ENCODE results near the gene ATP5F1C. TPM values are rescaled to one million over a fixed set of nuclear protein-coding genes. Genes with fewer than 3 reads are reported as not detected.

ATP5F1C gene
- total and polyA plus RNA-seq, 4 donors: 133 to 262 (median 205) TPM

DNA sequence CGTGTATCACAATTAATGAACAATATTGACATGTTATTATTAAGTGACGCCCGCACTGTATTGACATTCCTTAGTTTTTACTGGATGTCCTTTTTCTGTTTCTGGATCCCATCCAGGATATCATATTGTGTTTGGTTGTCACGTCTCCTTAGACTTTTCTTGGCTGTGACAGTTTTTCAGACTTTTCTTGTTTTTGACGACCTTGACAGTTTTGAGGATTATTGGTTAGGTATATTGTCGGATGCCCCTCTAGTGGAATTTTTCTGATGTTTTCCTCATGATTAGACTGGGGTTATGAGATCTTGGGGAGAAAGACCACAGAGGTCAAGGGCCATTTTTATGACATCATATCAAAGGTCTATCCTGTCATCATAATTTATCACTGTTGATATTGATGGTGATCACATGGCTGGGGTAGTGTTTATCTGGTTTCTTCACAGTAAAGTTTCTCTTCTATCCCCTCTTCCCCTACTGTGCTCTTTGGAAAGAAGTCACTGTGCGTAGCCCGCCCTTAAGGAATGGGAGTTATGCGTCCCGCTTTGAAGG lies 41.4 kb downstream of the ATP5F1C start:
- Histone ChIP-seq H3K36me3 (ENCODE audit: control insufficient read depth in 4 of 4, insufficient read depth in 3 of 4, low read depth in 1 of 4, low read length in 3 of 4) (peaks cover 0 to 18% (median 13%) of the 10 kb centered on the region in 4 donors), H3K4me1 (ENCODE audit: control insufficient read depth in 4 of 4, insufficient read depth in 4 of 4, low read length in 3 of 4) (no peaks in the 10 kb centered on the region), H3K4me3 (ENCODE audit: low read depth in 1 of 3, low read length in 3 of 3) (no peak overlapping the region), H3K9ac (ENCODE audit: low read depth in 1 of 2, low read length in 2 of 2) (no peak overlapping the region), H3K27me3 (ENCODE audit: control insufficient read depth in 4 of 4, insufficient read depth in 4 of 4, low read length in 3 of 4) (no peaks in the 10 kb centered on the region), H3K9me3 (ENCODE audit: control insufficient read depth in 4 of 4, low read length in 3 of 4) (no peaks in the 10 kb centered on the region), H3K27ac (ENCODE audit: low read depth in 1 of 2, low read length in 2 of 2) (no peak overlapping the region)
- no peak for DNase-seq (ENCODE audit: low spot score)
- TF ChIP-seq ATF3 (IDR thresholded peaks at IDR 0.05): no peak
- no peak for TF ChIP-seq SP1 (IDR thresholded peaks at IDR 0.05)
- TF ChIP-seq HNF4G (IDR thresholded peaks at IDR 0.05): no peak
- no peak for TF ChIP-seq TAF1 (conservative IDR thresholded peaks at IDR 0.05)
- TF ChIP-seq, protein P1, sequence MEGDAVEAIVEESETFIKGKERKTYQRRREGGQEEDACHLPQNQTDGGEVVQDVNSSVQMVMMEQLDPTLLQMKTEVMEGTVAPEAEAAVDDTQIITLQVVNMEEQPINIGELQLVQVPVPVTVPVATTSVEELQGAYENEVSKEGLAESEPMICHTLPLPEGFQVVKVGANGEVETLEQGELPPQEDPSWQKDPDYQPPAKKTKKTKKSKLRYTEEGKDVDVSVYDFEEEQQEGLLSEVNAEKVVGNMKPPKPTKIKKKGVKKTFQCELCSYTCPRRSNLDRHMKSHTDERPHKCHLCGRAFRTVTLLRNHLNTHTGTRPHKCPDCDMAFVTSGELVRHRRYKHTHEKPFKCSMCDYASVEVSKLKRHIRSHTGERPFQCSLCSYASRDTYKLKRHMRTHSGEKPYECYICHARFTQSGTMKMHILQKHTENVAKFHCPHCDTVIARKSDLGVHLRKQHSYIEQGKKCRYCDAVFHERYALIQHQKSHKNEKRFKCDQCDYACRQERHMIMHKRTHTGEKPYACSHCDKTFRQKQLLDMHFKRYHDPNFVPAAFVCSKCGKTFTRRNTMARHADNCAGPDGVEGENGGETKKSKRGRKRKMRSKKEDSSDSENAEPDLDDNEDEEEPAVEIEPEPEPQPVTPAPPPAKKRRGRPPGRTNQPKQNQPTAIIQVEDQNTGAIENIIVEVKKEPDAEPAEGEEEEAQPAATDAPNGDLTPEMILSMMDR (IDR thresholded peaks at IDR 0.05; ENCODE audit: low read depth, low read length, missing input control): no peak
- no peak for TF ChIP-seq HNF4A (conservative IDR thresholded peaks at IDR 0.05)
- no peak for TF ChIP-seq GABPA (IDR thresholded peaks at IDR 0.05 in 1 of 2, conservative IDR thresholded peaks at IDR 0.05 in 1 of 2)
- TF ChIP-seq FOXA2 (IDR thresholded peaks at IDR 0.05): no peak
- TF ChIP-seq, protein P2, sequence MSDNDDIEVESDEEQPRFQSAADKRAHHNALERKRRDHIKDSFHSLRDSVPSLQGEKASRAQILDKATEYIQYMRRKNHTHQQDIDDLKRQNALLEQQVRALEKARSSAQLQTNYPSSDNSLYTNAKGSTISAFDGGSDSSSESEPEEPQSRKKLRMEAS (IDR thresholded peaks at IDR 0.05): no peak
- no peak for TF ChIP-seq RXRA (IDR thresholded peaks at IDR 0.05)
- no peak for TF ChIP-seq REST (IDR thresholded peaks at IDR 0.05)
- TF ChIP-seq ZBTB33 (IDR thresholded peaks at IDR 0.05): no peak
- no peak for TF ChIP-seq EGR1 (IDR thresholded peaks at IDR 0.05; ENCODE audit: low read depth in 2 of 2)
- TF ChIP-seq FOXA1 (IDR thresholded peaks at IDR 0.05): no peak
- no peak for TF ChIP-seq RAD21 (IDR thresholded peaks at IDR 0.05)
- WGBS: 92% methylated on average over 10 of the region's 10 CpGs

- no peak overlapping the region for H3K9ac ChIP-seq (ENCODE audit: low read depth in 1 of 2, low read length in 2 of 2)
- no peak overlapping the region for H3K27ac ChIP-seq (ENCODE audit: low read depth in 1 of 2, low read length in 2 of 2)
- DNase-seq (ENCODE audit: low spot score): no peak
- TF ChIP-seq ATF3 (IDR thresholded peaks at IDR 0.05) (no peak), JUND (IDR thresholded peaks at IDR 0.05) (no peak), NR2F2 (IDR thresholded peaks at IDR 0.05) (no peak), HNF4G (IDR thresholded peaks at IDR 0.05) (no peak), RAD21 (IDR thresholded peaks at IDR 0.05) (no peak), HNF4A (conservative IDR thresholded peaks at IDR 0.05) (no peak), RXRA (IDR thresholded peaks at IDR 0.05) (no peak)
- no peaks in the 10 kb centered on the region for H3K4me1 ChIP-seq (ENCODE audit: control insufficient read depth in 4 of 4, insufficient read depth in 4 of 4, low read length in 3 of 4)
- H3K9me3 ChIP-seq (ENCODE audit: control insufficient read depth in 4 of 4, low read length in 3 of 4): no peaks in the 10 kb centered on the region
- WGBS: 94% methylated on average over 1 of the region's 1 CpG
- no peak overlapping the region for H3K4me3 ChIP-seq (ENCODE audit: low read depth in 1 of 3, low read length in 3 of 3)
- H3K36me3 ChIP-seq (ENCODE audit: control insufficient read depth in 4 of 4, insufficient read depth in 3 of 4, low read depth in 1 of 4, low read length in 3 of 4): peaks cover 0 to 2% (median under 1%) of the 10 kb centered on the region in 4 donors
- H3K27me3 ChIP-seq (ENCODE audit: control insufficient read depth in 4 of 4, insufficient read depth in 4 of 4, low read length in 3 of 4): no peaks in the 10 kb centered on the region
These were observed 44.1 kb downstream of the ATP5F1C start for GRCh38 chr10:7832060-7832459.

Data from liver (tissue), 9 donors.